EL (cell line): ENCODE results near the gene VPS51.
"Not testable (repeated sequence)": the region's sequence is repeated elsewhere in the genome, so short reads cannot be mapped to it uniquely, and the experiment has no call there.

ENCODE experiments used
- DNase-seq: peaks from one replicate; pipeline ENCODE4 v3.0.0-alpha.2; 2016

VPS51 gene

DNA sequence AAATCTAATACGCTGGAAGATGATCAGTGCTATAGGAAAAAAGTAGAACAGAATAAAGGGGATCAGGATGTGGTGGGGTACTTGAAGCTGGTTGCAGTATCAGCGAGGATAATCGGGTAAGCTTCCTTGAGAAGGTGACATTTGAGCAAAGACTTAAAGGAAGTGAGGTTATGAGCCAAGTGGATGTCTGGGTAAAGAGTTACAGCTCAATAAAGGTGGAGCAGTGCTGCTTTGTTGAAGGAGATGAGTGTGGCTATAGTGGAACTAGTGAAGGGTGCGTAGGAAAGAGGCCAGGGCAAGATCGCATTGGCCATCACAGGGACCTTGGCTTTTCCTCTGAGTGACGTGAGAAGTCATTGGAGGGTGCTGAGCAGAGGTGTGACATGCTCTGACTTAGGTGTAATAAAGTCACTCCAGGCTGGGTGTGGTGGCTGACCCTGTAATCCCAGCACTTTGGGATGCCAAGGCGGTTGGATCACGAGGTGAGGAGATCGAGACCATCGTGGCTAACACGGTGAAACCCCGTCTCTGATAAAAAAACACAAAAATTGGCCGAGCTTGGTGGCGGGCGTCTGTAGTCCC, 40.6 kb downstream of the VPS51 start:
- no peak for DNase-seq

DNA sequence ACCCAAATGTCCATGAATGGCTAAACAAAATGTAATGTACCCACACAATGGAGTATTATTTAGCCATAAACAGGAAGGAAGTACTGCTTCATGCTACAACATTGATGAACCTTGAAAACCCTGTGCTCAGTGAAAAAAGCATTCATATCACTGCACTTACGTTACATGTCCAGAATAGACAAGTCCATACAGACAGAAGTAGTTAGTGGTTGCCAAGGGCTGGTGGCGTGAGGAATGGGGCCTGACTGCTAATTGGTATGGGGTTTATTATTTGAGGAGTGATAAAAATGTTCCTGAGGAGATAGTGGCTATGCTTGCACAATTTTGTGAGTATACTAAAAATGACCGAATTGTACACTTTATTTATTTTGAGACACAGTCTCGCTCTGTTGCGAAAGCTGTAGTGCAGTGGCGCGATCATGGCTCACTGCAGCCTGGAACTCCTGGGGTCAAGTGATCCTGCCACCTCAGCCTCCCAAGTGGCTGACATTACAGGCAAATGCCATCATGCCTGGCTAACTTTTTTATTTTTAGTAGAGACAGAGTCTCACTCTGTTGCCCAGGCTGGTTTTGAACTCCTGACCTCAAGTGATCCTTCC, 46.0 kb downstream of the VPS51 start:
- DNase-seq, result no peak

DNA sequence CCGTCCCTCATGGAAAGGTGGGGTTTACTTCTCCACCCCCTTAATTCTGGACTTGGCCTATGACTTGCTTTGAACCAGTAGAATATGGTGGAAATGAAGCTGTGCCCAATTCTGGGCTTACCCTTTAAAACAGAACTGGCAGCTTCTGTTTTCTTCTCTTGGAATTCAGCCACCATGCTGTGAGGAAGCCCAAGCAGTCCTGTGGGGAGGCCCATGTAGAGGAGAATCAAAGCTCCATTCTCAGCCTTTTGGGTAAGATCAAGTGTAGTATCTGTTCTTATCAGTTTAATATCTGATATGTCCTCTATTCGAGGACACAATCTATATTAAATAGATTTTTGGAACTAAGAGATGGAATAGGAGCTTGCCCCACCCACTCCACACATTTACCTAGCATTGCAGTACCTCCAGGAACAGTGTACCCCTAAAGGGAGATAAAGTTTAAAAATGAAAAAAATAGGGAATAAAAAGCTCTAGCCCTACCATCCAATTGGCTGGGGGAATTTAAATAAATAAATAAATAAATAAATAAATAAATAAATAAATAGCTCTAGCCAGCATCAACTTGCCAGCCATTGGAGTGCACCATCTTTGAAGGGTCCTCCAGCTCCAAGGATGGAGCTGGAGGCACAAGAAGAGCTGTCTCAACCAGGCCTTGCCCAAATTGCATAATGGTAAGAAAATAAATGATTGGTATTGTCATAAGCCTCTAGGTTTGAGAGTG, 51.5 kb downstream of the VPS51 start:
- no peak for DNase-seq

DNA sequence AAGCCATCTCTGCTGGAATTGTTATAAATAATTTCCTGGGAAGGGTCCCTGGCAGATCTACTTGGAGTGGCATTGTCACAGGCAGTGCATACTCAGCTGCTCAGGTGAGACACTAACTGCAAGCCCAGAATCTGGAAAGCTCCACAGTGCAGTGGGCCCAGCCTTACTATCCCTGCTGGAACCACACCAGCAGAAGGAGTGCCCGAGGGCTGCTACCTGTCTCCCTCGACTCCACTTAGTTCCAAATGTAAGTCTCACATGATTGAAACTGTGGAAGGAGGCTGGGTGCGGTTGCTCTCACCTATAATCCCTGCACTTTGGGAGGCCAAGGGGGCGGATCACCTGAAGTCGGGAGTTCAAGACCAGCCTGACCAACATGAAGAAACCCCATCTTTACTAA, 52.6 kb downstream of the VPS51 start:
- DNase-seq, result no peak

DNA sequence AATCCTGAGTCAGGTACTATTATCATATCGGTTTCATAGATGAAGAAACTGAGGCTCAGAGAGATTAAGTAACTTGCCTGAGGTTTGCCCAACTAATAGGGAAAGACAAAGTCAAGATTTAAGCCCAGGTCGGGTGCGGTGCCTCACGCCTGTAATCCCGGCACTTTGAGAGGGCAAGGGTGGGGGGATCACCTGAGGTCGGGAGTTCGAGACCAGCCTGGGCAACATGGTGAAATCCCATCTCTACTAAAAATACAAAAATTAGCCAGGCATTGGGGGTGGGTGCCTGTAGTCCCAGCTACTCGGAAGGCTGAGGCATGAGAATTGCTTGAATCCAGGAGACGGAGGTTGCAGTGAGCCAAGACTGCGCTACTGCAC, 54.1 kb downstream of the VPS51 start:
- not testable (repeated sequence) for DNase-seq

DNA sequence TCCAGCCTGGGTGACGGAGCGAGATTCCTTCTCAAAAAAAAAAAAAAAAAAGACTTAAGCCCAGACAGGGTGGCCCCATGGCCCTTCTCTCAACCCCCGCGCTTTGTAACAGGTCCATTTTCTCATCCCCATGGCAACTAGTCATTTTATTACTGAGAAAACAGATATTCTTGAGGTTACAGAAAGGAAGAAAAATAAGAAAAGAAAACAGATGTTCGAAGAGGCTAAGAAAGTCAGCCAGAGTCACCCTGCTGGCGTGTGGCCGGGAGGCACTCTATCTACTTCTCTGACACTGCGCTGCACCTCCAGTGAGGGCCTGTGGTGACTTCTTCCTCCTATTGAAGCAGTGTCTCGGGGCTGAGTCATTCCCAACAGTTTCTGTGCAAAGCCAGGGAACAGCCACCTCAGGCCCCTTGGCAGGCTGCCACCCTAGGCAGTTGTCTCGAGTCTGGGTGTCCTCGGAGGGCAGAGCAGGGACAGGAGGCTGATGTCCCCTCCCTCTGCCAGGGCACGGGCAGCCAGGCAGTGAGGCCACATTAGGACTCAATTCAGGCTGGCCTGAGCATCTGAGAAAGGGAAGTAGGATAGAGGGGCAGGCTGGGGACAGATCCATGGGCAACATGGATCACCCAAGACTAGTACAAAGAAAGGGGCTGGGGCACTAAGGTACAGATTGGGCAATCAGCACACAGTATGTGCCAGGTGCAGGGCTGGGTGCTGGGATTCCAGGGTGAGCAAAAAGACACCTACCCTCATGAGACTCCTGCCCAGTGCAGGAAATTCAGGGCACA, 54.7 kb downstream of the VPS51 start:
- peak; percentile 92 for DNase-seq

DNA sequence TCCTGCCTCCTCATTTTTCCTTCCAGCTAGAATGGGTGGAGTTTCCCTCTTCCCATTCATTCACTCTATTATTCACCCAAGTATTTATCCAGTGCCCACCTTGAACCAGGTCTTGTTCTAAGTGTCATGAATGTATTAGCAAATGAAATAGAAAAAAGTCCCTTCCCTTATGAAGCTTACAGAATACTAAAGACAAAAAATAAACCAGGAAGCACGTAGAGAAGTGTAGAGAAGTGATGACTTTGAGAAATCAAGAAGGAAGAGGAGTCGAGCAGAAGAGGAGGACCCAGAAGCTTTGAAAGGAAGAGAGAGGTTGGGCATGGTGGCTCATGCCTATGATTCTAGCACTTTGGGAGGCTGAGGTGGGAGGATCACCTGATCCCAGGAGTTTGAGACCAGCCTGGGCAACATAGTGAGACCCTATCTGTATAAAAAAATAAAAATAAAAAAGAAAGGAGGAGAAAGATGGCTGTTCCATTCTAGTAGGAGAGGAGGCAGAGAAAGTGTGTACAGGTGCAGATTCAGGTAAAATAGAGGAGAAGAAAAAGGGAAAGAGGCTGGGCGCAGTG, 55.4 kb downstream of the VPS51 start:
- DNase-seq, result no peak

DNA sequence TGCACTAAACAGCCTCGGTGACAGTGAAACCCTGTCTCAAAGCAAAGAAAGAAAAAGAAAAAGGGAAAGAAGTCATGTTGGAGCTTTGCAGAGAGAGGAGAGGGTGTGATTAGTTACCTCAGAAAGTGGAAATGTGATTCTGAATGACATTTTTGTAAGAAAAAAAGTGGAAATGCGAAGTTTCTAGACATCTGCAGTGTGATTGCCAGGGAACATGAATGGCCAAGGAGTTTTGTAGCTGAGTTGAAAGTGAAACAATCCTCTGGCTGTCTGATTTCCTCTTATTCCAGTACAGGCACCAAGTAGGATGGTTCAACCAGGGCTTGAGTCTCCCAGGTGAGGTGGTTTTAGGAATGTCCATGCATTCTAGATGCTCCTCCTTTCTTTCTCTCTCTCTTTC, 56.1 kb downstream of the VPS51 start:
- DNase-seq, result no peak

DNA sequence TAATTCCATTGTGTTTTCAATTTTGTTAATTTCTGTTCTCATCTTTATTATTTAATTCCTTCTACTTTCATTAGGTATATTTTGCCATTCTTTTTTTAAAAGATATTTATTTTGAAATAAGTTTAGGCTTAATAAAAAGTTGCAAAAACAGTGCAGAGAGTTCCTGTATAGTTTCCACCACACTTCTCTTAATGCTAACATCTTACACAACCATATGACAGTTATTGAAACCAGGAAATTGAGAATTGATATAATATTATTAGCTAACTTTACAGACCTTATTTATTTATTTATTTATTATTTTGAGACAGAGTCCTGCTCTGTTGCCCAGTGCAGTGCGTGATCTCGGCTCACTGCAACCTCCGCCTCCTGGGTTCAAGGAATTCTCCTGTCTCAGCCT, 60.2 kb downstream of the VPS51 start:
- no peak for DNase-seq

DNA sequence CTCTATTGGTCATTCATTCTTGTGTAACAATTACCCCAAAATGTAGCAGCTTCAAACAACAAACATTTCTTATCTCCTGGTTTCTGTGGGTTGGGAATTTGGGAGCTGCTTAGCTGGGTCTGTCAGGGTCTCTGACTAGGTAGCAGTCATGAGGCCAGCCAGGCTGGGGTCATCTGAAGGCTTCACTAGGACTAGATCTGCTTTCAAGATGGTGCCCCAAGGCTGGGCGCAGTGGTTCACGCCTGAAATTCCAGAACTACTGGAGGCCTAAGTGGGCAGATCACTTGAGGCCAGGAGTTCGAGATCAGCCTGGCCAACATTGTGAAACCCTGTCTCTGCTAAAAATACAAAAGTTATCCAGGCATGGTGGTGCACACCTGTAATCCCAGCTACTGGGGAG, 60.9 kb downstream of the VPS51 start:
- no peak for DNase-seq

DNA sequence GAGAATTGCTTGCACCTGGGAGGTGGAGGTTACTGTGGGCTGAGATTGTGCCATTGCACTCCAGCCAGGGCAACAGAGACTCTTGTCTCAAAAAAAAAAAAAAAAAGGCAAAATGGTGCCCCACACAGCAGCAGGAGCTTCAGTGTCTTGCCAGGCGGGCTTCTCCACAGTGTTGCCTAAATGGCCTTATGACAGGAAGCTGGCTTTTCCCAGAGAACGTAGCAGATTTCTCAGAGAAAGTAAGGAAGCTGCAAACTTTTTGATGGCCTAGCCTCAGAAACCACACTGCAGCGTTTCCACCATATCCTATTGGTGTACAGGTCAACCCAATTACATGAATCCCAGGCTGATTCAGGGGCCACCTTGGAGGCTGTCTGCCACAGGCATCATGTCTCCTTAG, 61.3 kb downstream of the VPS51 start:
- no peak for DNase-seq

DNA sequence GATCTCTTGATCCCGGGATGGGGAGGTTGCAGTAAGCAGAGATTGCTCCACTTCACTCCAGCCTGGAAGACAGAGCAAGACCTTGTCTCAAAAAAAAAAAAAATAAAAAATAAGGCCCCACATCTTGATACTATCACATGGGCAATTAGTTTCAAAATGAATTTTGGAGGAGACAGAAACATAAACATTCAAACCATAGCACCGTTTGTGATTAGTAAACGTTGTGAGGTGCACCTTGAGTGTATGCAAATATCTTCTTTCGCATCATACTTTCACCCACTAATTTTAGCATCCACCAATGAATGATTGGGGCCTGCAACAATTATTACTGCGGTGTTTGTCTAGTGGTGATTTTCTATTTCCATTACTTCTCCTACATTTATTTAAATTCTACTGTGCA, 63.0 kb downstream of the VPS51 start:
- no peak for DNase-seq

DNA sequence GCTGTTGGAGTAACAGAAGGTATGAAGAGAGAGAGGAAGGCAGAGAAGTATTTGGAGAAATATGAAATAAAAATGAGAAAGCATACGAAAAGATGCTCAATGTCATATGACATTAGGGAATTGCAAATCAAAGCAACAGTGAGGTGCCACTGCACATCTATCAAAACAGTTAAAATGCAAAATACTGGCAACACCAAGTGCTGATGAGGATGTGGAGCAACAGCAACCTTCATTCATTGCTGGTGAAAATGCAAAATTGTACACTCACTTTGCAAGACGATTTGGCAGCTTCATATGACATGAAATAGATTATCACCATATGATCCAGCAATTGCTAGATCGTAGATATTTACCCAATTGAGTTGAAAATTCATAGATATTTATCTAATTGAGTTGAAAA, 64.6 kb downstream of the VPS51 start:
- no peak for DNase-seq
